Peyer's patch (tissue), 4 donors: Measurements from ENCODE around the gene SHC4.

Source experiments
- POLR2A ChIP-seq, 2 donors: fragments of 450-650 bp; IDR thresholded peaks; one replicate each; pipeline ENCODE4 v1.5.1; 2017; ENCODE audit warnings: antibody characterized with exemption in 2 of 2, mild to moderate bottlenecking in 2 of 2, moderate library complexity in 2 of 2
- TF ChIP-seq, protein P1 (sequence below), 6 experiments: fragments of 450-650 bp in 4 of 6; fragments of 200-600 bp in 2 of 6; sonication (generic) in 1 of 6; IDR thresholded peaks; one replicate each; pipeline ENCODE4 v1.5.1; 2017 to 2019; ENCODE audit warnings: antibody characterized with exemption in 6 of 6, mild to moderate bottlenecking in 3 of 6, moderate library complexity in 1 of 6

DNA sequence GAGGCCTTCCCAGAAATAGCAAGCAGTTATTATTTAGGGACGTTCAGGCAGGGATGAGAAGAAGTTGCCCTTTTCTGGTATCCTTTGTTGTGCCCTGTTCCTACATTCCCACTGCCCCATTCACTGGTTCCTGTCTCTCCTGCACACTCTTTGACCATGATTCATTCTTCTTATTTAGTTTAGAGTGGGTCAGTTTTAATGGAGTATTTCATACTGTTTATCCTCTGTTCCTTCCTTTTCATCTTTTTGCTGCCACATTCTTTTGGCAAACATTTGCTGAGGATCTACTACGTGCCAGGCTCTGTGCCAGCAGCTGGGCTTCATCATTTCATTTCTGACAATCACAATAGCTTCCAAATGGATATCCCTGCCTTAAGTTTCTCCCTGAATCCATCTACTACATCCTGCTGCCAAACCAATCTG, 97.6 kb downstream of the SHC4 start:
- TF ChIP-seq, protein P1, sequence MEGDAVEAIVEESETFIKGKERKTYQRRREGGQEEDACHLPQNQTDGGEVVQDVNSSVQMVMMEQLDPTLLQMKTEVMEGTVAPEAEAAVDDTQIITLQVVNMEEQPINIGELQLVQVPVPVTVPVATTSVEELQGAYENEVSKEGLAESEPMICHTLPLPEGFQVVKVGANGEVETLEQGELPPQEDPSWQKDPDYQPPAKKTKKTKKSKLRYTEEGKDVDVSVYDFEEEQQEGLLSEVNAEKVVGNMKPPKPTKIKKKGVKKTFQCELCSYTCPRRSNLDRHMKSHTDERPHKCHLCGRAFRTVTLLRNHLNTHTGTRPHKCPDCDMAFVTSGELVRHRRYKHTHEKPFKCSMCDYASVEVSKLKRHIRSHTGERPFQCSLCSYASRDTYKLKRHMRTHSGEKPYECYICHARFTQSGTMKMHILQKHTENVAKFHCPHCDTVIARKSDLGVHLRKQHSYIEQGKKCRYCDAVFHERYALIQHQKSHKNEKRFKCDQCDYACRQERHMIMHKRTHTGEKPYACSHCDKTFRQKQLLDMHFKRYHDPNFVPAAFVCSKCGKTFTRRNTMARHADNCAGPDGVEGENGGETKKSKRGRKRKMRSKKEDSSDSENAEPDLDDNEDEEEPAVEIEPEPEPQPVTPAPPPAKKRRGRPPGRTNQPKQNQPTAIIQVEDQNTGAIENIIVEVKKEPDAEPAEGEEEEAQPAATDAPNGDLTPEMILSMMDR (IDR thresholded peaks at IDR 0.05): no peak
- no peak for TF ChIP-seq POLR2A (IDR thresholded peaks at IDR 0.05)
